OCI-LY3 (cell line): ENCODE data around the gene NOLC1.

Source experiments
- EZH2phosphoT487 ChIP-seq: fragments of 200-600 bp; shearing (Covaris generic); IDR thresholded peaks from 2 replicates; pipeline ENCODE4 v1.6.1; 2018; ENCODE audit warnings: antibody characterized with exemption, mixed run types, low read depth
- TF ChIP-seq, protein P1 (sequence below): fragments of 200-600, 300-600 bp; sonication (generic); IDR thresholded peaks from 2 replicates; pipeline ENCODE4 v1.5.1; 2014; ENCODE audit warnings: antibody characterized with exemption, low read length, low read depth

DNA sequence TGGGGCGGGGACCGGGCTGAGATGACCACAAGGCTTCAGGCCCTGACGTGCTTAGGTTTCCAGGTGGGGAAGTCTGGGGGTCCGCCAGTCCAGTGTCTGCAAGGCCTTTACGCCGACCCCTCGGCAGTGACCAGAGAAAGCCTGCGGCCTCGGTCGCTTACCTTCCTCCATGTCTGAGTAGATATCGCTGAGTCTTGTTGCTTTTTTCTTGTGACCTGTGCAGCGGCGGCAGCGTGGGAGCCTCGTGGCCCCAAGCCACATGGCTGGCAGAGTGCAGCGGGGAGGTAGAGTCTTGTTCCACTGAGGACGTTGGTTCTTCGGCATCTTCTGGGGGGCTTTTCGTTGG is 329 bp downstream of the NOLC1 start:
- TF ChIP-seq, protein P1, sequence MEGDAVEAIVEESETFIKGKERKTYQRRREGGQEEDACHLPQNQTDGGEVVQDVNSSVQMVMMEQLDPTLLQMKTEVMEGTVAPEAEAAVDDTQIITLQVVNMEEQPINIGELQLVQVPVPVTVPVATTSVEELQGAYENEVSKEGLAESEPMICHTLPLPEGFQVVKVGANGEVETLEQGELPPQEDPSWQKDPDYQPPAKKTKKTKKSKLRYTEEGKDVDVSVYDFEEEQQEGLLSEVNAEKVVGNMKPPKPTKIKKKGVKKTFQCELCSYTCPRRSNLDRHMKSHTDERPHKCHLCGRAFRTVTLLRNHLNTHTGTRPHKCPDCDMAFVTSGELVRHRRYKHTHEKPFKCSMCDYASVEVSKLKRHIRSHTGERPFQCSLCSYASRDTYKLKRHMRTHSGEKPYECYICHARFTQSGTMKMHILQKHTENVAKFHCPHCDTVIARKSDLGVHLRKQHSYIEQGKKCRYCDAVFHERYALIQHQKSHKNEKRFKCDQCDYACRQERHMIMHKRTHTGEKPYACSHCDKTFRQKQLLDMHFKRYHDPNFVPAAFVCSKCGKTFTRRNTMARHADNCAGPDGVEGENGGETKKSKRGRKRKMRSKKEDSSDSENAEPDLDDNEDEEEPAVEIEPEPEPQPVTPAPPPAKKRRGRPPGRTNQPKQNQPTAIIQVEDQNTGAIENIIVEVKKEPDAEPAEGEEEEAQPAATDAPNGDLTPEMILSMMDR, result no peak
- no peak for TF ChIP-seq EZH2phosphoT487
